ENCODE measurements around the gene MARK1. TPM values are rescaled to one million over a fixed set of nuclear protein-coding genes. Genes with fewer than 3 reads are reported as not detected.
A peak's percentile ranks its signal among the peaks of the same experiment; 100 is the strongest.

Gene MARK1
- total RNA-seq, 4 donors from 2014 or later = 4.3 to 6.8 (median 5.4) TPM

DNA sequence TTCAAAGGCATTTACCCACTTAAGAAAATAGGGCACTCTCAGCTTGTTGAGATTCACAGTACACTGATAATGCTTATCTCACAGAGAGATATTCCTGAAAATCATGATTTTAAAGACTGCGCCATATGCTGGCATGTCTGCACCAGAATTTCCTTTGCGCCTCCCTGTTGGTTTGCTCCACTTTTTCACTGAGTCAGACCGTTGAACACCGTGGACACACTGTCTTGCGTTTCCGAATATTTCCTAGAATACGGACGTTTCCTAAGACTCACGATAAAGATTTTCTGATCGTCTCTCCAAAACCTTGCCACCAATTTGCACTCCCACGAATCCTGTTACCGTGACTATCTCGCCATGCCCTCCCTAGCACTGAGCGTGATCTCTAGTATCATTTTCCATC, 161.7 kb downstream of the MARK1 start:
- Histone ChIP-seq H3K9me3 (no peaks in the 10 kb centered on the region), H3K4me3 (peak overlapping the region in 3 of 4 donors; percentile 52 to 85 (median 80)), H3K27ac (no peak overlapping the region), H3K36me3 (no peaks in the 10 kb centered on the region), H3K4me1 (peaks cover 0 to 15% (median 9%) of the 10 kb centered on the region in 4 donors), H3K27me3 (no peaks in the 10 kb centered on the region)
- in situ Hi-C loops (cut with MboI; ENCODE audit: low pct_ligation_motif_present in 1 of 4, low pct_unique_long_range_greater_than_20kb in 1 of 4, low sequenced_read_pairs in 3 of 4) (loop anchor here in 3 of 4 donors (10.0 to 25.0 kb wide), 3 partner anchors 45 to 98 kb away; partner anchors contain the start of gene MTARC1 (in 1 of the 3)), intact Hi-C loops (cut with DNase I; ENCODE audit: low total_unique reads) (loop anchor here (5.0 kb wide), 2 partner anchors 38 to 88 kb away; no protein-coding TSS in a partner anchor)
- WGBS, 2 donors (ENCODE audit: low coverage in 1 of 2) = 36 to 44% methylated on average over 13 to 14 of the region's 14 CpGs
- DNase-seq = no peak
- TF ChIP-seq POLR2A (IDR thresholded peaks at IDR 0.05) (no peak), EP300 (IDR thresholded peaks at IDR 0.05; ENCODE audit: low read depth) (no peak), POLR2AphosphoS5 (IDR thresholded peaks at IDR 0.05) (no peak)
- TF ChIP-seq, protein P1, sequence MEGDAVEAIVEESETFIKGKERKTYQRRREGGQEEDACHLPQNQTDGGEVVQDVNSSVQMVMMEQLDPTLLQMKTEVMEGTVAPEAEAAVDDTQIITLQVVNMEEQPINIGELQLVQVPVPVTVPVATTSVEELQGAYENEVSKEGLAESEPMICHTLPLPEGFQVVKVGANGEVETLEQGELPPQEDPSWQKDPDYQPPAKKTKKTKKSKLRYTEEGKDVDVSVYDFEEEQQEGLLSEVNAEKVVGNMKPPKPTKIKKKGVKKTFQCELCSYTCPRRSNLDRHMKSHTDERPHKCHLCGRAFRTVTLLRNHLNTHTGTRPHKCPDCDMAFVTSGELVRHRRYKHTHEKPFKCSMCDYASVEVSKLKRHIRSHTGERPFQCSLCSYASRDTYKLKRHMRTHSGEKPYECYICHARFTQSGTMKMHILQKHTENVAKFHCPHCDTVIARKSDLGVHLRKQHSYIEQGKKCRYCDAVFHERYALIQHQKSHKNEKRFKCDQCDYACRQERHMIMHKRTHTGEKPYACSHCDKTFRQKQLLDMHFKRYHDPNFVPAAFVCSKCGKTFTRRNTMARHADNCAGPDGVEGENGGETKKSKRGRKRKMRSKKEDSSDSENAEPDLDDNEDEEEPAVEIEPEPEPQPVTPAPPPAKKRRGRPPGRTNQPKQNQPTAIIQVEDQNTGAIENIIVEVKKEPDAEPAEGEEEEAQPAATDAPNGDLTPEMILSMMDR (IDR thresholded peaks at IDR 0.05) = no peak

DNA sequence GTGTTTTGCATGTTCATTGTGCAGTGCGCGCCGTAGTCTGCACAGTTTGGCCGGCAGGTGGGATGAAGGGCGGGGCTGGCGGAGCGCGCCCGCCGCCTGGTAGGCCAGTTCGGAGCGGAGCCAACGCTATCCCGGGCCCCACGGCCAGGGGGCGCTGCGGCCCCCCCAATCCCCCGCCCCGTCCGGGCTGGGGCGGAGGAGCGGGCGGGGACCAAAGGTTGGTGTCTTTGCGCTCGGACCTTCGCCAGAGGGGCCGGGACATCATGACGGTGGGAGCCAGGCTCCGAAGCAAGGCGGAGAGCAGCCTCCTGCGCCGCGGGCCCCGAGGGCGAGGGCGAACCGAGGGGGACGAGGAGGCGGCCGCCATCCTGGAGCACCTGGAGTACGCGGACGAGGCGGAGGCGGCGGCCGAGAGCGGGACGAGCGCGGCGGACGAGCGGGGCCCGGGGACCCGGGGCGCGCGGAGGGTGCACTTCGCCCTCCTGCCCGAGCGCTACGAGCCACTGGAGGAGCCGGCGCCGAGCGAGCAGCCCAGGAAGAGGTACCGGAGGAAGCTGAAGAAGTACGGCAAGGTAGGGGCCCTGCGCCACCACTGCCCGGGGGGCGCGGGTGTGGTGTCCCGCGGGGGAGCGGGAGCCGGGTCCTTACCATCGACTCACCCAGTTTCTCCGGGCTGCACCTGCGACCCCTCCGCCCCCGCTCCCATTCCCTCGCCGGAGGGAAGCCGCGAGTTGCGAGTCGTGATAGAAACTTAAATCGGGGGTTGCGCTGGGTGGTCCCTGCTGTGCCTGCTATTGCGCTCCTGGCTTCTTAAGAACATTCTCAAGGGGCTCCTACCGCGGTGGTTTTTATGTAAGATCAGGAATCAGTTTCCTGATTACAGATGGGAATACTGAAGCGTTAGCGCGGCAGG, 162.5 kb downstream of the MARK1 start, which contains the start of gene C1orf115:
C1orf115 (plus strand) TSS at position 224 of the 913 bp plus-strand sequence; CDS start at position 264, 40 bp downstream.
- H3K4me3 ChIP-seq = peak within 1 kb of the TSS; percentile 45 to 85 (median 66)
- TF ChIP-seq POLR2A (IDR thresholded peaks at IDR 0.05) (peak; percentile 83), EP300 (IDR thresholded peaks at IDR 0.05; ENCODE audit: low read depth) (no peak), POLR2AphosphoS5 (IDR thresholded peaks at IDR 0.05) (peak; percentile 74 to 94 (median 90))
- TF ChIP-seq, protein P1 (IDR thresholded peaks at IDR 0.05) = peak; percentile 95 to 99 (median 98)
- H3K36me3 ChIP-seq = no peaks in the 10 kb centered on the region
- peaks cover 0 to 15% (median 9%) of the 10 kb centered on the region in 4 donors for H3K4me1 ChIP-seq
- no peaks in the 10 kb centered on the region for H3K9me3 ChIP-seq
- in situ Hi-C loops (cut with MboI; ENCODE audit: low pct_ligation_motif_present in 1 of 4, low pct_unique_long_range_greater_than_20kb in 1 of 4, low sequenced_read_pairs in 3 of 4) (loop anchor here in 1 of 4 donors (25.0 kb wide), 1 partner anchor 97 kb away; the partner anchor contains the start of gene MTARC1), intact Hi-C loops (cut with DNase I; ENCODE audit: low total_unique reads) (loop anchor here (5.0 kb wide), 2 partner anchors 37 to 87 kb away; no protein-coding TSS in a partner anchor)
- no peaks in the 10 kb centered on the region for H3K27me3 ChIP-seq
- H3K27ac ChIP-seq = peak within 1 kb of the TSS; percentile 57 to 84 (median 80)
- 0 to 8% methylated on average over 5 to 31 of the region's 96 CpGs for WGBS, 2 donors (ENCODE audit: low coverage in 1 of 2)
- peak; percentile 88 for DNase-seq

DNA sequence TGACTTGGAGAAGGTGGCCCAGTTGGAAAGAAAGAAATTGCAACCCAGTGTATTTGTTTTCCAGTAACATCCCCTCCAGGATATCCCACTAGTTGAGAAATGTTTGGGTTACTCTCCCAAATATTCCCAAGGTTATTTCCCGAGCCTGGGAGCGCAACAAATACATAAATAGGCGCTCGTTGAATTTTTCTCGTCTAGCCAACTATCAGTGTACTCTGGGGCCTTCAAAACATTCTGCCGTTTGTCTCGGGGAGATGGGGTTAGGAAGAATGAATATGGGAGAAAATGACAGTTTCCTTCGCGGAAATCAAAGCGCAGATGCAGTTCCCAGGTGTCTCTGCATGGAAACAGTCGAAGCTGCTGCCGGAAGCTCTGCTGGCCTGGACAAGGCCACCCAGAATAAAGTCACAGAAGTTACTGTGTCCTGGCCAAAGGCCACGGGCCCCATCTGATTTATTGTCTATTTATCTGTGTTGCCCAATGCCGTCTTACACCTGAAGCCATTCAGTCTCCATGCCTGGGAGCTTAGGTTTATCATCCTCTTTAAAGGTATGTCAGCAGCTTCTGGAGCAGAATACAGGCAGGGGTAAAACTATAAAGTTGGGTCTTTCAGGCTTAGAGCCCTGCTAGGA, 163.2 kb downstream of the MARK1 start:
- peak overlapping the region; percentile 45 to 85 (median 66) for H3K4me3 ChIP-seq
- DNase-seq = peak; percentile 51
- intact Hi-C loops (cut with DNase I; ENCODE audit: low total_unique reads) (loop anchor here (5.0 kb wide), 2 partner anchors 36 to 86 kb away; no protein-coding TSS in a partner anchor), in situ Hi-C loops (cut with MboI; ENCODE audit: low pct_ligation_motif_present in 1 of 4, low pct_unique_long_range_greater_than_20kb in 1 of 4, low sequenced_read_pairs in 3 of 4) (loop anchor here in 1 of 4 donors (25.0 kb wide), 1 partner anchor 96 kb away; the partner anchor contains the start of gene MTARC1)
- H3K36me3 ChIP-seq = no peaks in the 10 kb centered on the region
- 33 to 50% methylated on average over 13 to 14 of the region's 14 CpGs for WGBS, 2 donors (ENCODE audit: low coverage in 1 of 2)
- H3K27ac ChIP-seq = peak overlapping the region; percentile 57 to 84 (median 80)
- peak; percentile 39 for TF ChIP-seq POLR2A (IDR thresholded peaks at IDR 0.05)
- peak in 1 of 3 donors; percentile 65 for TF ChIP-seq POLR2AphosphoS5 (IDR thresholded peaks at IDR 0.05)
- no peak for TF ChIP-seq EP300 (IDR thresholded peaks at IDR 0.05; ENCODE audit: low read depth)
- TF ChIP-seq, protein P1 (IDR thresholded peaks at IDR 0.05) = no peak
- H3K9me3 ChIP-seq = no peaks in the 10 kb centered on the region
- H3K4me1 ChIP-seq = peaks cover 0 to 15% (median 9%) of the 10 kb centered on the region in 4 donors
- no peaks in the 10 kb centered on the region for H3K27me3 ChIP-seq
